Measurements from ENCODE around the gene PPM1N.

- TF ChIP-seq POLR2A (IDR thresholded peaks at IDR 0.05) (no peak), CTCF (IDR thresholded peaks at IDR 0.05) (no peak)
These were observed 2.9 kb downstream of the PPM1N start for GRCh38 chr19:45500918-45501729.
